Kidney (tissue), 14 donors: Measurements from ENCODE around the gene LPXN. TPM values are rescaled to one million over a fixed set of nuclear protein-coding genes. Genes with fewer than 3 reads are reported as not detected.
A peak's percentile ranks its signal among the peaks of the same experiment; 100 is the strongest.

Source experiments
- DNase-seq, 5 donors: peaks; one replicate each; pipeline ENCODE4 v3.0.0-alpha.2; 2013 to 2020
- FAIRE-seq: peaks from 2 replicates; lab custom pipeline; 2012; peaks lifted over from hg19 to GRCh38; lab: Jason Lieb, UNC
- H3K27ac ChIP-seq, 2 donors: one replicate each; pipeline ENCODE4 v1.7.0; 2013; ENCODE audit warnings: low read depth in 2 of 2, low read length in 2 of 2, inconsistent platforms in 1 of 2
- H3K27me3 ChIP-seq: one replicate; pipeline ENCODE4 v1.7.1; 2013; ENCODE audit warnings: low read length, inconsistent platforms; ENCODE audit not compliant: control insufficient read depth, insufficient read depth
- H3K36me3 ChIP-seq, 3 donors: one replicate each; pipeline versions ENCODE4 v1.7.0 to v1.7.1; 2013; ENCODE audit warnings: low read length in 3 of 3, control low read depth in 1 of 3, inconsistent platforms in 1 of 3; ENCODE audit not compliant: insufficient read depth in 3 of 3, control insufficient read depth in 2 of 3
- H3K4me1 ChIP-seq, 3 donors: one replicate each; pipeline versions ENCODE4 v1.7.0 to v1.7.1; 2013; ENCODE audit warnings: low read length in 3 of 3, inconsistent platforms in 1 of 3, low read depth in 1 of 3; ENCODE audit not compliant: control insufficient read depth in 2 of 3, insufficient read depth in 2 of 3
- H3K4me3 ChIP-seq, 3 donors: one replicate each; pipeline versions ENCODE4 v1.7.0 to v1.8.1; 2013; ENCODE audit warnings: low read length in 3 of 3, control low read depth in 1 of 3, inconsistent platforms in 1 of 3
- H3K9ac ChIP-seq, 3 donors: one replicate each; pipeline versions ENCODE4 v1.7.0 to v1.7.1; 2013; ENCODE audit warnings: low read length in 3 of 3, control low read depth in 1 of 3, inconsistent platforms in 1 of 3
- H3K9me3 ChIP-seq, 3 donors: one replicate each; pipeline versions ENCODE4 v1.7.0 to v1.7.1; 2013; ENCODE audit warnings: low read length in 3 of 3, control low read depth in 1 of 3, inconsistent platforms in 1 of 3; ENCODE audit not compliant: control insufficient read depth in 2 of 3, insufficient read depth in 1 of 3
- intact Hi-C: fragments of 100-400 bp; cut with DNase I; formaldehyde crosslinking; loops from one replicate; pipeline ENCODE4 v1.11.1; 2022
- polyA plus RNA-seq: library from polyadenylated mRNA; stranded (reverse); fragments of 350-450 nt; fragmentation: Illumina TruSeq; extraction: RNeasy Lipid Tissue Mini Kit (QIAGEN cat#74804); gene quantifications from one replicate; pipeline ENCODE4 v1.2.3, GENCODE V29; 2014; ENCODE audit warnings: low read depth, low replicate concordance; ENCODE audit not compliant: insufficient read depth
- total RNA-seq: library from RNA; stranded (reverse); fragmentation: NEBNext Ultra II Directional; extraction: Animal tissue kit (Norgen Biotek cat#: 25700); gene quantifications from one replicate; pipeline ENCODE4 v1.2.1, GENCODE V29; 2021
- TF ChIP-seq, protein P1 (sequence below): IDR thresholded peaks from 3 replicates; pipeline ENCODE4 v1.5.1; 2012; ENCODE audit warnings: mild to moderate bottlenecking, moderate library complexity, borderline replicate concordance; ENCODE audit not compliant: insufficient read depth; ENCODE audit errors: extremely low read depth
- donor health status: control.
- donor health status: control.
- donor health status: control.
- donor health status: control.
- donor health status: control.
- donor health status: DM: yes; HTN: yes; CAD: no.
- donor health status: Normal renal cell carcinoma (clear cell type).

LPXN gene
- total and polyA plus RNA-seq, 2 donors from 2014 or later, result 8.0 to 16.8 TPM

DNA sequence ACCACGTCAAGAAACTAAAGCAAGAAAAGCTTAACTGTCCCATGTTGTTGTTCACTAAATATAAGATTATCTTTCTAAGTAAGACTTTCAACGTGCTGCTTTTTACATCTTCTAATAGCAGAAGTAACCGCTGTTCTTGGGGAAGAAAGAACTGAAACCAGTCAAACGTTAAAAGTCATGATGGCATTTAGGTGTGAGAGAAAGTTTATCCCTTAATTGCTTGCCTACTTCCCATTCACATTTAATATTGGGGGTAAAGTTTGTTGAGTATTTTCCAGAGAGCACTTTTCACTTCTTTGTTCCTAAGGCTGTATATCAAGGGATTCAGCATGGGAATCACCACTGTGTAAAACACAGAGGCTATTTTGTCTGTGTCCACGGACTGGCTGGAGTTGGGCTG is 68.7 kb downstream of the LPXN start:
- Histone ChIP-seq H3K36me3 (no peaks in the 10 kb centered on the region), H3K27me3 (no peaks in the 10 kb centered on the region), H3K9me3 (no peaks in the 10 kb centered on the region), H3K4me3 (no peak overlapping the region), H3K4me1 (no peaks in the 10 kb centered on the region), H3K27ac (no peak overlapping the region), H3K9ac (no peak overlapping the region)
- FAIRE-seq, result no peak
- intact Hi-C loops, result no loop called here
- DNase-seq, result no peak
- TF ChIP-seq, protein P1, sequence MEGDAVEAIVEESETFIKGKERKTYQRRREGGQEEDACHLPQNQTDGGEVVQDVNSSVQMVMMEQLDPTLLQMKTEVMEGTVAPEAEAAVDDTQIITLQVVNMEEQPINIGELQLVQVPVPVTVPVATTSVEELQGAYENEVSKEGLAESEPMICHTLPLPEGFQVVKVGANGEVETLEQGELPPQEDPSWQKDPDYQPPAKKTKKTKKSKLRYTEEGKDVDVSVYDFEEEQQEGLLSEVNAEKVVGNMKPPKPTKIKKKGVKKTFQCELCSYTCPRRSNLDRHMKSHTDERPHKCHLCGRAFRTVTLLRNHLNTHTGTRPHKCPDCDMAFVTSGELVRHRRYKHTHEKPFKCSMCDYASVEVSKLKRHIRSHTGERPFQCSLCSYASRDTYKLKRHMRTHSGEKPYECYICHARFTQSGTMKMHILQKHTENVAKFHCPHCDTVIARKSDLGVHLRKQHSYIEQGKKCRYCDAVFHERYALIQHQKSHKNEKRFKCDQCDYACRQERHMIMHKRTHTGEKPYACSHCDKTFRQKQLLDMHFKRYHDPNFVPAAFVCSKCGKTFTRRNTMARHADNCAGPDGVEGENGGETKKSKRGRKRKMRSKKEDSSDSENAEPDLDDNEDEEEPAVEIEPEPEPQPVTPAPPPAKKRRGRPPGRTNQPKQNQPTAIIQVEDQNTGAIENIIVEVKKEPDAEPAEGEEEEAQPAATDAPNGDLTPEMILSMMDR, result no peak

DNA sequence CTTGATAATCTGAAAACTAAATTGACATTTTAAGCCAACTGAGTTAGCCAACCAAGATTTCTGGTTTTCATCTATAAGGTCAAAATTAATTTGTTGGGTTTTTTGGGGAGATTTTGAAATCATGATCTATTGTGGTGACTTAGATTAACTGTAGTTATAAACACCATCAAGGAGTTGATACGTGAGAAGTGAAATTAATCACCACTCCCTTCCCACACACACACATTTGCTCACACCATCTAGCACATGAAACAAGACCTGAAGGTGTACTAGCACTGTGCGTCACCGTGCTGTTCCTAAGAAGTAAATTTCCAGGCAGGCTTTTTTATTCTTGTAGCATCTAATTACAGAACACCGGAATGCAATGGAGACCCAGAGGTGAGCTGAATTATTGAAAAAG is 69.8 kb downstream of the LPXN start:
- intact Hi-C loops, result no loop called here
- DNase-seq (peak in 1 of 5 donors; percentile 9), FAIRE-seq (no peak)
- no peak overlapping the region for H3K9ac ChIP-seq
- H3K36me3 ChIP-seq, result no peaks in the 10 kb centered on the region
- TF ChIP-seq, protein P1, result no peak
- no peaks in the 10 kb centered on the region for H3K27me3 ChIP-seq
- no peaks in the 10 kb centered on the region for H3K4me1 ChIP-seq
- no peaks in the 10 kb centered on the region for H3K9me3 ChIP-seq
- H3K4me3 ChIP-seq, result no peak overlapping the region
- no peak overlapping the region for H3K27ac ChIP-seq

DNA sequence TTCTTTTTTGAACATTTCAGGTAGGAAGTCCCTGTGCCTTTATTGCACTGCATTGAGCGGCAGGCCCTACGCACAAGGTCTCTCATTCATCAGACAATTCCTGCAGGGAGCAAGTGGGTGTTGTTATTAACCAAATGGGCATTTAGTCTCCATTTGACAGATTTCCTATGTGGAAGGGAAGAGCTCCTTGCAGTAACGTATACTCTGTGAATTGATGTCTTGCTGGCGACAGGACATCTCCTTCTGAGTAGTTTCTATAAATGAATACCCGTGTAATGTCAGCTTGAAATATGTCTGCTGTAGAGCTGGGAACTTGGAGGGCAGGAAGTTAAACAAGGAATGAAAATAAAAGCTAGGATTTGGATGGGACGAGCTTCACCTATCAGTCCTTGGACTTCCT is 71.4 kb downstream of the LPXN start:
- no peaks in the 10 kb centered on the region for H3K27me3 ChIP-seq
- no peak overlapping the region for H3K27ac ChIP-seq
- no peaks in the 10 kb centered on the region for H3K4me1 ChIP-seq
- TF ChIP-seq, protein P1, result no peak
- no peak for DNase-seq
- H3K4me3 ChIP-seq, result no peak overlapping the region
- no peaks in the 10 kb centered on the region for H3K9me3 ChIP-seq
- H3K9ac ChIP-seq, result no peak overlapping the region
- no peak for FAIRE-seq
- intact Hi-C loops, result no loop called here
- H3K36me3 ChIP-seq, result no peaks in the 10 kb centered on the region

DNA sequence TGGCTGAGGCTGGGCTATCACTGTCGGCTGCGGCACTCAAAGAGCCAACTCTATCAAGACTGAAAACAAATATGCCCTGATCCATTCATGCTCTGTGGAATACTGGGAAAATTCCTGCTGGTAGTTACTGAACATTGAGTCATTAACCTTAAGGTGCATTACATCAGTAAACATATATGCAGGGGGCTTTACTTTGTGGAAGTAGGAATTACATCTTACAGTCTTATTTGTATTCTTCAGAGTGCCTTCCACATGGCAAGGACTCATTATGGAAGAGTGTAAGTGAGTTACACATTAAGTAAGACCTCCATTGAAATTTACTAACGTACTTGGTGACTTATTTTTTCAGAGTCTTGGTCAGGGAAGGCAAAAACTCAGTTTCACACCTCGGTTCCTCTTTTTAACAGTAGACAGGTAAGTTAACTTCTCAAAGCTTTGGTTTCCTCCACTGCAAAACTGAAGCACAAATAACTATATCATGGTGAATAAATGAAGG is 72.2 kb downstream of the LPXN start:
- H3K9ac ChIP-seq, result no peak overlapping the region
- intact Hi-C loops, result no loop called here
- no peaks in the 10 kb centered on the region for H3K9me3 ChIP-seq
- FAIRE-seq (no peak), DNase-seq (peak in 1 of 5 donors; percentile 14)
- TF ChIP-seq, protein P1, result no peak
- no peaks in the 10 kb centered on the region for H3K4me1 ChIP-seq
- H3K4me3 ChIP-seq, result no peak overlapping the region
- no peaks in the 10 kb centered on the region for H3K36me3 ChIP-seq
- H3K27me3 ChIP-seq, result no peaks in the 10 kb centered on the region
- no peak overlapping the region for H3K27ac ChIP-seq
